Tibial nerve (tissue), 4 donors: ENCODE data around the gene SLC24A3.

Experiments used
- EP300 ChIP-seq, 2 donors: sonication (generic); formaldehyde crosslinking; IDR thresholded peaks; one replicate each; pipeline ENCODE4 v1.6.1; 2017; ENCODE audit warnings: antibody characterized with exemption in 2 of 2, mild to moderate bottlenecking in 1 of 2
- POLR2A ChIP-seq, 2 donors: fragments of 450-650 bp; IDR thresholded peaks; one replicate each; pipeline ENCODE4 v1.6.1; 2017; ENCODE audit warnings: antibody characterized with exemption in 2 of 2, mild to moderate bottlenecking in 2 of 2, moderate library complexity in 2 of 2
- TF ChIP-seq, protein P1 (sequence below), 5 experiments: fragments of 200-600 bp in 3 of 5; fragments of 450-650 bp in 2 of 5; sonication (generic) in 3 of 5; IDR thresholded peaks; one replicate each; pipeline ENCODE4 v1.5.1; 2016 to 2019; ENCODE audit warnings: antibody characterized with exemption in 5 of 5, mild to moderate bottlenecking in 3 of 5, moderate library complexity in 2 of 5

DNA sequence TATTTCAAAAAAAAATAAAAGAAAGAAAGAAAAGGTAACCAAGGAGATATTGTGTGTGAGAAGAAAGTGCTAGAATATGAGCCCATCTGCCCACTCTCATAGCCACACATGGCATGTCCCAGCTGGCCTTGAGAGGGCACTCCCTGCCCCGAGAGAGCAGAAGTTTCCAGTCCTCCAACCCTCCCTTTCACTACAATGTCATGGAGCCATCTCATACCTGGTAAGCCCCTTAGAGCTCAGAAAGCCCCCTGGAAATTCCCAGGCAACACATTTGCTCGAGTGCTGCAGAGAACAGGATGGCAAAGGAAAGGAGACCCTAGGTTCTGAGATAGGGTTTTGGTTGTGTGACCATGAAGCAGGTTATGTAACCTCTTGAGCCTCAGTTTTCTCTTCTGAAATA is 469.8 kb downstream of the SLC24A3 start:
- TF ChIP-seq, protein P1, sequence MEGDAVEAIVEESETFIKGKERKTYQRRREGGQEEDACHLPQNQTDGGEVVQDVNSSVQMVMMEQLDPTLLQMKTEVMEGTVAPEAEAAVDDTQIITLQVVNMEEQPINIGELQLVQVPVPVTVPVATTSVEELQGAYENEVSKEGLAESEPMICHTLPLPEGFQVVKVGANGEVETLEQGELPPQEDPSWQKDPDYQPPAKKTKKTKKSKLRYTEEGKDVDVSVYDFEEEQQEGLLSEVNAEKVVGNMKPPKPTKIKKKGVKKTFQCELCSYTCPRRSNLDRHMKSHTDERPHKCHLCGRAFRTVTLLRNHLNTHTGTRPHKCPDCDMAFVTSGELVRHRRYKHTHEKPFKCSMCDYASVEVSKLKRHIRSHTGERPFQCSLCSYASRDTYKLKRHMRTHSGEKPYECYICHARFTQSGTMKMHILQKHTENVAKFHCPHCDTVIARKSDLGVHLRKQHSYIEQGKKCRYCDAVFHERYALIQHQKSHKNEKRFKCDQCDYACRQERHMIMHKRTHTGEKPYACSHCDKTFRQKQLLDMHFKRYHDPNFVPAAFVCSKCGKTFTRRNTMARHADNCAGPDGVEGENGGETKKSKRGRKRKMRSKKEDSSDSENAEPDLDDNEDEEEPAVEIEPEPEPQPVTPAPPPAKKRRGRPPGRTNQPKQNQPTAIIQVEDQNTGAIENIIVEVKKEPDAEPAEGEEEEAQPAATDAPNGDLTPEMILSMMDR (IDR thresholded peaks at IDR 0.05) = no peak
- TF ChIP-seq POLR2A (IDR thresholded peaks at IDR 0.05) (no peak), EP300 (IDR thresholded peaks at IDR 0.05) (no peak)
